Astrocyte of the cerebellum (primary cell): Measurements from ENCODE around the gene ELSPBP1.
"Not testable (repeated sequence)": the region's sequence is repeated elsewhere in the genome, so short reads cannot be mapped to it uniquely, and the experiment has no call there.

Source experiments
- DNase-seq: peaks from one replicate; pipeline ENCODE4 v3.0.0-alpha.2; 2011; ENCODE audit warnings: low read depth
- H3K4me3 ChIP-seq: 2 replicates; pipeline ENCODE4 v1.5.1; 2011; ENCODE audit warnings: mild to moderate bottlenecking, low read depth, low read length, moderate library complexity
- in situ Hi-C: cut with HindIII; loops from 2 replicates; pipeline ENCODE4 v1.10.0; 2017; ENCODE audit warnings: low sequenced_read_pairs
- TF ChIP-seq, protein P1 (sequence below): IDR thresholded peaks from 2 replicates; pipeline ENCODE4 v1.5.1; 2012; ENCODE audit warnings: low read length, low read depth, moderate library complexity, mild to moderate bottlenecking; ENCODE audit errors: missing control alignments

Gene ELSPBP1

DNA sequence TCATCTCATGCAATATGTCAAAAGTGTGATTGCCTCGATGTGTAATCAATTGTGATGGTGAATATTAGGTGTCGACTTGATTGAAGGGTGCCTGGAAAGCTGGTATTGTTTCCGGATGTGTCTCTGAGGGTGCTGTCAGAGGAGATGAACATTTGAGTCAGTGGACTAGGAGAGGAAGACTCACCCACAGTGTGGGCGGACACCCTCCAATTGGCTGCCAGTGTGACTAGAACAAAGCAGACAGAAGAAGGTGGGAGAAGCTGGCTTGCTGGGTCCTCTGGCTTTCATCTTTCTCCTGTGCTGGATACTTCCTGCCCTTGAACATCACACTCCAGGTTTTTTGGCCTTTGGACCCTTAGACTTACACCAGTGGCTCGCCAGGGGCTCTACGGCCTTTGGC lies 64.9 kb downstream of the ELSPBP1 start:
- DNase-seq: no peak
- in situ Hi-C loops: no loop called here
- no peak overlapping the region for H3K4me3 ChIP-seq
- TF ChIP-seq, protein P1, sequence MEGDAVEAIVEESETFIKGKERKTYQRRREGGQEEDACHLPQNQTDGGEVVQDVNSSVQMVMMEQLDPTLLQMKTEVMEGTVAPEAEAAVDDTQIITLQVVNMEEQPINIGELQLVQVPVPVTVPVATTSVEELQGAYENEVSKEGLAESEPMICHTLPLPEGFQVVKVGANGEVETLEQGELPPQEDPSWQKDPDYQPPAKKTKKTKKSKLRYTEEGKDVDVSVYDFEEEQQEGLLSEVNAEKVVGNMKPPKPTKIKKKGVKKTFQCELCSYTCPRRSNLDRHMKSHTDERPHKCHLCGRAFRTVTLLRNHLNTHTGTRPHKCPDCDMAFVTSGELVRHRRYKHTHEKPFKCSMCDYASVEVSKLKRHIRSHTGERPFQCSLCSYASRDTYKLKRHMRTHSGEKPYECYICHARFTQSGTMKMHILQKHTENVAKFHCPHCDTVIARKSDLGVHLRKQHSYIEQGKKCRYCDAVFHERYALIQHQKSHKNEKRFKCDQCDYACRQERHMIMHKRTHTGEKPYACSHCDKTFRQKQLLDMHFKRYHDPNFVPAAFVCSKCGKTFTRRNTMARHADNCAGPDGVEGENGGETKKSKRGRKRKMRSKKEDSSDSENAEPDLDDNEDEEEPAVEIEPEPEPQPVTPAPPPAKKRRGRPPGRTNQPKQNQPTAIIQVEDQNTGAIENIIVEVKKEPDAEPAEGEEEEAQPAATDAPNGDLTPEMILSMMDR: no peak

DNA sequence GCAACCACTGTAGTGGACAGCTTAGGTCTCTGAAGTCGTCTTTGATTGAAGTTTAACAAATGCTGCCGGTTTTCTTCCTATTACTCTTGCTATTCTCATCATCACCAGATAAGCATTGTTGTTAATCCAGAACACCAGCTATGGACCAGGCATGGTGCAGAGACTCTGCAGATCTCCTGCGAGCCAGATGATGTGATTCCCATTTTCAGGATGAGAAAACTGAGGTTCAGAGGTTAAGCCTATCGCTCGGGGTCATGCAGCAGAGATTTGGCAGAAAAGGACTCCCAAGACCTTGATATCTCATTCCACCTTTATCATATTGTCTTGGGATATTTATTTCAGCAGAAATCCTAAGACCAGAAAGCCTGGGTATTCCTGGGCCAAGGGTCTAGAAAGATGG lies 65.9 kb downstream of the ELSPBP1 start:
- DNase-seq: no peak
- in situ Hi-C loops: no loop called here
- TF ChIP-seq, protein P1: no peak
- no peak overlapping the region for H3K4me3 ChIP-seq

DNA sequence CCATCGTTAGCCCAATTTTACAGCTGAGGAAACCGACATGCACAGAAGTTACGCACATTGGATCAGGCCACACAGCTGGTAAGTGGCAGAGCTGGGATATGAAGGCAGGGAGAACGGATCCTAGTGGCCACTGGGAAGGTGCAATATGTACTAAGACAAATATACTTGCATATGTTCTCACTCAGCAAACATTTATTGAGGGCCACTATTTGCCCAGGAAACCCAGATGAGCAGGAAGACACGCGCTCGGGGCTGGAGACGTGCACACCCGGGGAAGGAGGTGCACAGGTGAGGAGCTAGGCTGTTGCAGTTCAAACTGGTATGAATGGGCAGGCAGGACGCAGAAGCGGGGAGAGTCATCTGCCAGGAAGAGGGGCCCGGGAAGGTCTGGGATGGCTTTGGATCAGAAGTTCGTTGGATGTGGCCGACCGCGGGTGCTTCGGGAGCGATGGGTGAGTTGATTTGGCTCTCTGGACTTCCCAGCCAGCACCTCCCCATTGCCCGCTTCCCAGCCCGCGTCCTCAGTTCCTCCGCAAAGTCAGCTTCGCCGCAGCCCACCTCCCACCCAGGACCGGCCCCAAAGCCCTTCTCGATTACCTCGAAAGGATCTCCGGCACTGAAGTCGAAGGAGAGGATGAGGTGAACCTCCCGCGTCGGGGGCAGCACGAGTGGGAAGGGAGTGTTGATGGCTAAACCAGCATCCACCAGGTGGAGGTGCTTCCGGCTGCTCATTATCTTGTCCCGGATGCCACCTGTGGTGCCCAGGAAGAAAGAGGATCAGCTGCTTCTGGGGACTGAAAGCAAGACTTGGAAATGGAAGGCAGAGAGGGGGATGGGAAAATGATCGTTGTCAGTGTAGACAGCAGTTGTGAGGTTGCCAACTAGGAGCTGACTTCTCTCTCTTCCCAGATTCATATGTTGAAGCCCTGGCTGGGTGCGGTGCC lies 67.2 kb downstream of the ELSPBP1 start:
- no peak overlapping the region for H3K4me3 ChIP-seq
- TF ChIP-seq, protein P1: no peak
- in situ Hi-C loops: no loop called here
- no peak for DNase-seq

DNA sequence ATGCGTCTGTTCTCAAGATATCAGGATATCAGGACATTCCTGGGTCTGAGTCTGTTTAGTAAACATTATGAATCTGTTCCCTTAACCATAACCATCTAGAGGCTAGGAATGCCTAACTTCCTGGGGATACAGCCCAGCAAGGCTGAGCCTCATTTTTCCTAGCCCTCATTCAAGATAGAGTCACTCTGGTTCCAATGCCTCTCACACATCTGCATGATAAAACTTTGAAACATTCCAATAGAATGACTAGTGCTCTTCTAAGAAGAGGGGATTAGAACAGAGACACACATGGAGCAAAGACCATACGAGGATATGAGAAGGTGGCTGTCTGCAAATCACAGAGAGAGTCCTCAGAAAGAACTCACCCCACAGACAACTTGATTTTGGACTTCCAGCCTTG lies 70.1 kb downstream of the ELSPBP1 start:
- no peak for DNase-seq
- TF ChIP-seq, protein P1: no peak
- no peak overlapping the region for H3K4me3 ChIP-seq
- in situ Hi-C loops: no loop called here

DNA sequence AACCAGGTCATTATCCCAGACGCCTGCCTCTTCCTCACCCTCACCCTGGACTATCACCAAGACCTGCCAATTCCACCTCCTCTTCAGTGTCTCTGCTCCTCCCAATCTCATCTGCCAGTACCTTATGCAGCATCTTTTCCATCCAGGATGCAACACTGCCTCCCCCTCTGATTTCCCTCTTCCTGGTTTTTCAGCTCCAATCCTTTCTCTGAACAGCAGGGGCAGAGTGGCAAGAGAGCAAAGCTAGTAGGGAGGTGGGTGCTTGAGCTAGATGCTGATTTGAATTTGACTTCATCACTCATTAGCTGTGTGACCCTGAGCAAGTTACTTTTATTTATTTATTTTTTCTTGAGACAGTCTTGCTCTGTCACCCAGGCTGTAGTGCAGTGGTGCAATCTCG lies 75.0 kb downstream of the ELSPBP1 start:
- in situ Hi-C loops: no loop called here
- no peak for DNase-seq
- no peak overlapping the region for H3K4me3 ChIP-seq
- TF ChIP-seq, protein P1: no peak

DNA sequence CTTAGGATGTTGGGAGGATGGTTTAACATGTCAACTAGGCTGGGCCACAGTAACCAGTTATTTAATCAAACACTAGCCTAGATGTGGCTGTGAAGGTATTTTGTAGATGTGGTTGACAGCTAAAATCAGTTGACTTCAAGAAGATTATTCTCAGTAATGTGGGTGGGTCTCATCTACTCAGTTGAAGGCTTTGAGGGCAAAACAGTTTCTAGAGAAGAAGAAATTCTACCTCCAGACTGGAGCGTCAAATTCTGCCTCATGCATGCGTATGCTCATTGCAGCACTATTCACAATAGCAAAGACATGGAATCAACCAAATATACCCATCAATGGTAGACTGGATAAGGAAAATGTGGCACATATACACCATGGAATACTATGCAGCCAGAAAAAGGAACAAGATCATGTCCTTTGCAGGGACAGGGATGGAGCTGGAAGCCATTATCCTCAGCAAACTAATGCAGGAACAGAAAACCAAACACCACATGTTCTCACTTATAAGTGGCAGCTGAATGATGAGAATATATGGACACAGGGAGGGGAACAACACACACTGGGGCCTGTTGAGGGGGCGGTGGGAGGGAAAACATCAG lies 75.8 kb downstream of the ELSPBP1 start:
- in situ Hi-C loops: not testable (repeated sequence)

More for the DNA sequence above, 75.8 kb downstream of the ELSPBP1 start:
- not testable (repeated sequence) for H3K4me3 ChIP-seq, DNase-seq
